Stimulated activated CD4-positive, alpha-beta T cell treated with anti-CD3 and anti-CD28 coated beads, Interleukin-15, amount 100 ng/mL, for 1 hour (primary cell): Measurements from ENCODE around the gene ARPC1A.
"Not testable (repeated sequence)": the region's sequence is repeated elsewhere in the genome, so short reads cannot be mapped to it uniquely, and the experiment has no call there.

Experiments used
- DNase-seq, 2 donors: peaks; one replicate each; pipeline ENCODE4 v3.0.0-alpha.2; 2020; ENCODE audit warnings: low read depth in 1 of 2, low spot score in 1 of 2

ARPC1A gene

DNA sequence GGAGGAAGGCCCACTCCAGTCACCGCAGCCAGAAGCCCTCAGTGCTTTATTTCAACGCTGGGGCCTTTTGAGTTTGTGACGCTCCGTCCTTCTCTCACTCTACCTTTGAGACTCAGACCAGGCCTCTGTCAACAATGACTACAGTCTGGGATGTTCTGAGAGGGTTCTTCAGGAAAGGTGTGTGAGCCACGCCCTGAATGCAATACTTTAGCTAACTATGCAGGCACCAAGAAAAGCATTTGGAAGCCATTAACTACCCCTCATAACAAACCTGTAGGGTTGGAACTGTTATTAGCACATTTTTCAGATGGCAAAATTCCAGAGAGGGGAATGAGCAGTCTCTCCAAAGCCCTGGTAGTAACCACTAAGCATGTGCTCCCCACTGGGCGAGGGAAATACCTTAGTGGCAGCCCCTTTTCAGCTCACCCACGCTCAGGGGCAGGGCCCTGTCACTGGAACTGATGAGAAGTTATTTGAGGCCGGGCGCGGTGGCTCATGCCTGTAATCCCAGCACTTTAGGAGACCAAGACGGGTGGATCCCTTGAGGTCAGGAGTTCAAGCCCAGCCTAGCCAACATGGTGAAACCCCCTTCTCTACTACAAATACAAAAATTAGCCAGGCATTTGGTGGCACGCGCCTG is 43.2 kb downstream of the ARPC1A start:
- no peak for DNase-seq

DNA sequence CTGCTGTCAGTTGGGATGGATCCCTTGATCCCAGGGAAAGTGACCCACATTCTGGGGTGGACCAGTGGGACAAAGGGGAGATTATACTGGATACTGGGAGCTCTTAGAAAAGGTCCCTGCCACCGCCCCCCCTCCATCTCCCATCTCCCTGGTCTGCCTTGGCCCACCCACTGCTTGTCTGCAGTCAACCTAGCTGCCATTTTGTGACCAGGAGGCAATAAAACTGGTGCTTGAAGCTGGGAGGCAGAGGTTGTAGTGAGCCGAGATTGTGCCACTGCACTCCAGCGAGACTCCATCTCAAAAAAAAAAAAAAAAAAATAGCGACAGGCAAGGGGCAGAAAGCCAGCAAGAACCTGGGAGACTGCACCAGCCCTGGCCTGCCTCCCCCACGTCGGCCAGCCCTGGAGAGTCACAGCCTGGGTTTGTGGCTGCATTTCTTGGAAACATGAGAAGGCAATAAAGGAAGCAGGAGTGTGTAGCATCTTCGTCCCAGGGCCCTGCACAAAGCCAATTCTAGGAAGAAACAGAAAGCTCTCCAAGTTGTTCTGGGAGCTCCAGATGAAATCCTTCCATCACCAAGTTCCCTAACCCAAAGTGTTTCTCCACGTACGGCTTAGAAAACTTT is 44.2 kb downstream of the ARPC1A start:
- no peak for DNase-seq

DNA sequence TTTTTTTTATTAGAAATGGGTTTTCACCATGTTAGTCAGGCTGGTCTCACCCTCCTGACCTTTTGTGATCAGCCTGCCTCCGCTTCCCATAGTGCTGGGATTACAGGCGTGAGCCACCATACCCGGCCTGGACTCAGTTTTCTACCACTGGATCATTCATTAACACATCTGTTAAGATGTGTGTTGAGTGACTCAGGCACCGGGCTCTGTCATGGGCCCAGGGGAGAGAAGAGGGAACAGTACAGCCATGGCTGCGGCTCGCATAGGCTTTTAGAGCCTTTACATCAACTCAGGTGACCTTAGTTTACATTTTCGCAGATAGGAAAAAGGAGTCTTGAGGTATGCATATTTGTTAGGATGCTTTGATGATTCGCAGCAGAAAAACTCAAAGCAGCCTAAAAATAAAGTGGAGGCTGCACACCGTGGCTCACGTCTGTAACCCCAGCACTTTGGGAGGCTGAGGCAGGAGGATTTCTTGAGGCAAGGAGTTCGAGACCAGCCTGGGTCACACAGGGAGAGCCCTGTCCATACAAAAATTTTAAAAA is 45.8 kb downstream of the ARPC1A start:
- no peak for DNase-seq

DNA sequence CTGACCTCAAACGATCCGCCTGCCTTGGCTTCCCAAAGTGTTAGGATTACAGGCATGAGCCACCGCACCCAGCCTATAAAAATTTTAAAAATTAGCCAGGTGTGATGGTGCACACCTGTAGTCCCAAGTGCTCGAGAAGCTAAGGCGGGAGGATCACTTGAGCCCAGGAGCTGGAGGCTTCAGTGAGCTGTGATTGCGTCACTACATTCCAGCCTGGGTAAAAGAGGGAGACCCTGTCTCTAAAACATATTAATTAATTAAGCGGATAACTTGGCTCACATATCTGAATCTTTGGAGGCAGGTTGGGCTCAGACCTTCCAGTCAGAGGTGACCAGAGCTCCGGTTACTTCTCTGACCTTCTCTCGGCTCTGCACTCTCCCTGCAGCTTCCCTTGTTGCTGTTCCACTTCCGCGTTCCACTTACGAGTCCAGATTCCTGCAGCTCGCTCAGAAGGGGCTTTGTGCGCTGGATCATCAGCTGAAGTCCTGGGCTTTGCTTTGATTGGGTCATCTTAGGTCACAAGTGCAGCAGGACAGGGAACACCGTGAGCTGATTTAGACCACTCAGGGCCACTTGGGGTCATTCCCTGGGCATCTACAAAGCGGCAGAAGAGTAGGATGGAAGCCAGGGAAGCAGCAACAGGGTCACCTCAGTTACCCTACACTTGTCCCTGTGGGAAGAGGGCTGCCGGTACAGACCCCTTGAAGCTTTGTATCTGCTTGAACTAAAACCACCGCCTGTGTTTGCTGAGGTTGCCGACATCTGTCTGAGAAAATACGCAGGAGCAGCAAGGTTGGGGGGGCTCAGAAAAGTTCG is 46.8 kb downstream of the ARPC1A start:
- no peak for DNase-seq

DNA sequence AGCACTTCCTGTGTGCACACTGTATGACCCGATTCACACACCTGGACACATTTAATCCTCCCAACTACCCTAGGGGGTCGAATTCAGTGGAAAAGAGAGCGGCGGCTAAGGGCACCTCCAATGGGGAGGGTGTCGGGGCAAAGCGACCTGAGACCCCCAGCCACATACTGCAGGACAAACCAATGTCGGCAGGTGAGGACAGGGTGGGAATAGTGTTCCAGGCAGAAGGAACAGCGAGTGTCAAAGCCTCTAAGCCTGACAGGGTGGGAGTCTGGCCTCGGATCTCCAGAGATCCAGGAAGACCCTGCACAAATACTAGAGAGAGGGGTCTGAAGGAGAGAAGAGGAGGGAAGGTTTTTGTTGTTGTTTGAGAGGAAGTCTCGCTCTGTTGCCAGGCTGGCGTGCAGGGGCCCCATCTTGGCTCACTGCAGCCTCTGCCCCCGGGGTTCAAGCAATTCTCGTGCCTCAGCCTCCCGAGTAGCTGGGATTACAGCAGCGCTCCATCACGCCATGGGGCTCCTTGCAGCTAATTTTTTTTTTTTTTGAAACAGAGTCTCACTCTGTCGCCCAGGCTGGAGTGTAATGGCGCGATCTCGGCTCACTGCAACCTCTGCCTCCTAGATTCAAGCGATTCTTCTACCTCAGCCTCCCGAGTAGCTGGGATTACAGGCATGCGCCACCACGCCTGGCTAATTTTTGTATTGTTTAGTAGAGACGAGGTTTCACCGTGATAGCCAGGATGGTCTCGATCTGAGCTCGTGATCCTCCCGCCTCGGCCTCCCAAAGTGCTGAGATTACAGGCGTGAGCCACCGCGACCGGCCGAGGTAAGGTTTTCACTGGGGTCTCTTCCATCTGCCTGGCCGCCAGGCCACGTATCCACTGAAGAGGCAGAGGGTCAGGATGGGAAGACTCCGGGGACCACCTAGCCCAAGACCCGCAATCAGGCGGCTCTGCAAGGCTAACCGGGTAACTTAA is 47.7 kb downstream of the ARPC1A start:
- no peak for DNase-seq

DNA sequence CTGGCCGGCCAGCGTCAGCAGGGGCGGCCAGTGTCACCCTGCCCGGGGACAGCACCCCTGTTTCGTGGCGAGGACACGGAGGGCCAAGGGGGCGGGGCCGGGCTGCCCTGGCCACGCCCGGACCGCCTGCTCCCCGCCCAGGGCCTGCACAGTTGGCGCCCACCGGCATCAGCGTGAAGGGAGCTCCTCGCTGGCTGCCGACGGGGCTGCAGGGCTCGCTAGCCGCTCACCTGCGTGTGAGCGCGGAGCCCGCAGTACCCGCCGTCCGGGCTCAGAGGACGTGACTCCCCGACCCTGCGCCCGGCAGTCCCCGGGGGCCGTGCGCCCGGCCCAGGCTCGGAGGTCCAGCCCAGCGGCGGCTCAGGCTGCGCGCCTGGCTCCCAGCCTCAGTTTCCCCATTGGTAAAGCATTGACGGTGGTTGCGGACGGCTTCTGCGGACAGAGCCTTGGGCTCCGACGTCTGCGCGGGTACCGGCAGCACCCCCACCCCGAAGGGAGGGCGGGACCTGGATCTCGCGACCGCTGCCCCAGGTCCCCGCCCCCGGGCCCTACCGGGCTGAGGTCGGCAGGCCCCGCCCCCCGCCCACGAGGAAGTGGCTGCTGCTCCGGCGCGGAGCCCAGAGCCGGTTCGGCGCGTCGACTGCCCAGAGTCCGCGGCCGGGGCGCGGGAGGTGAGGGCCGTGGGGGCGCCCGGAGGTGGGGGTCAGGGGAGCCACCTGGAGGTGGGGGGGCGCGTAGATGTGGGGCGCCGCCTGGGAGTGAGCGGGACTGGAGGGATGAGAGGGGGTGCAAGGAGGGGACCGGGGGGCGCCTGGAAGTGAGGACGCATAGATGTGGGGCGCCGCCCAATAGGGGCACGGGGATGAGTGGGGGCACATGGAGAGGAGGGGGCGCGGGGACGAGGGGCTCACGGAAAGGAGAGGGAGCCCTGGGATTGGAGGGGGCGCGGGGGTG is 48.7 kb downstream of the ARPC1A start, which contains the start of gene ARPC1B:
TSS of gene ARPC1B (plus strand) at position 620 of the 954 bp plus-strand sequence. CDS start 10,985 bp downstream, outside the sequence.
- DNase-seq = peak; percentile 70 to 83

DNA sequence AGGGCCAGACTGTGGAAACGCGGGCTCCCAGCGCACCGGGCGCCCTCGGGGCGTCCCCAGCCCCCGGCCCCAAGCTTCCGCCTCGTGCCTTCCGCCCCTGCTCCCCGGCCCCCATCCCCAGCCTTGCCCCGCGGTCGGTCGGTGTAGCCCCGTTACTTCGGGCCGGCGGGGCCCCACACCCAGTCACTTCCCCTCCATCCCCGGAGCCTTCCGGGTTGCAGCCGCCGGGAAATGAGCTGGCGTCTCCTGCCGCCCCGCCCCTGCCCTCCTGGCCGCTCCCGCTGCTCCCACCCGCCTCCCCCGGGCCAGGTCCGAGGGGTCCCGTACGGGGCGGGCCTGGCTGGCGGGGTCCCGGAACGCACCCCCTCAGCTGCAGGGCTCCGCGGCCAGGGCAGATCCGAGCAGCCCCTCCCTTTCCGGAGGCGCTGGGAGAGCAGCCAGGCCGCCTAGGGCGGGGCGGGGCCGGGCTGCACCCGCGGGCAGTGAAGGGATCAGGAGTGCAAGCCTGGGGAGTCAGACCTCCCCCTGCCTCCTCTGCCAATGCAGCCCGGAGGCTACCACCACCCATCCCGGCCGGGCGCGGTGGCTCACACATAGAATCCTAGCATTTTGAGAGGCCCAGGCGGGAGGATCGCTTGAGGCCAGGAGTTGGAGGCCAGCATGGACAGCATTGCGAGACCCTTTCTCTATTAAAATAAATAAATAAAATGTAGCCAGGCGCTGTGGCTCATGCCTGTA is 49.5 kb downstream of the ARPC1A start:
- DNase-seq = peak; percentile 47 to 49

DNA sequence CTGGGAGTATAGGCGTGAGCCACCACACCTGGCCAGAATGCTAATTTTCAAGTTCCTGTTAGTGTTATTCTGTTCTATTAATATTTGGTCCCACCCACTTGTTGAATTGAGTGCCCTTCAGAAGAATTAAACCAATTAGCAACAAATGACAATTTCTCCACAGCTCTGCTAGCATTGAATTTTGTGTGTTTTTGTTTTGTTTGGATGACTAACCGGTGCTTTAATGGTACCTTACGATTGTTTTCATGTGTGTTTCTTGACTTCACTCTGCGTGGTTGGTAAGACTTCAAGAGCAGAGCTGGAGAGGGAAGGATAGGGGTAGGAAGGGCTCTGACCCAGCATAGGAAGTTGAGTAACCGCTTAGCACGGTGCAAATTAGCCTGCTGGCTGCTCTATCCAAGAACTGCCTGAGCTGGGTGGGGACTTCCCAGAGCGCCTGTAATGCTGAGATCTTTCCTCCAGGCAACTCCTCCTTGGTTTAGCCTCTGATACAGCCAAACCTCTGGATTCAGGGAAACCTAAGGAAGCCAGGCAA is 53.4 kb downstream of the ARPC1A start:
- DNase-seq = peak in 1 of 2 donors; percentile 20

DNA sequence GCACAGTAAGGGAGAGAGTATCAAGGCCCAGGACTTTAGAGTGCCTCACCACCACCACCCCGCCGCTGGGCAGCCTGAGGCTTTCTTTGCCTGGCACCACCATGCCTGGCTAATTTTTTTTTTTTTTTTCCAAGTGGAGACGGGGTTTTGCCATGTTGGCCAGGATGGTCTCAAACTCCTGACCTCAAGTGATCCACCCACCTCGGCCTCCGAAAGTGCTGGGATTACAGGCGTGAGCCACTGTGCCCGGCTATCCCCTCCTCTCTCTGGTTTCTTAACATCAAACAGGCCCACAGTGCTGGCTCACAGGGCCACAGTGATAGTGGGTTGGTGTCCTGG is 54.0 kb downstream of the ARPC1A start:
- not testable (repeated sequence) for DNase-seq

DNA sequence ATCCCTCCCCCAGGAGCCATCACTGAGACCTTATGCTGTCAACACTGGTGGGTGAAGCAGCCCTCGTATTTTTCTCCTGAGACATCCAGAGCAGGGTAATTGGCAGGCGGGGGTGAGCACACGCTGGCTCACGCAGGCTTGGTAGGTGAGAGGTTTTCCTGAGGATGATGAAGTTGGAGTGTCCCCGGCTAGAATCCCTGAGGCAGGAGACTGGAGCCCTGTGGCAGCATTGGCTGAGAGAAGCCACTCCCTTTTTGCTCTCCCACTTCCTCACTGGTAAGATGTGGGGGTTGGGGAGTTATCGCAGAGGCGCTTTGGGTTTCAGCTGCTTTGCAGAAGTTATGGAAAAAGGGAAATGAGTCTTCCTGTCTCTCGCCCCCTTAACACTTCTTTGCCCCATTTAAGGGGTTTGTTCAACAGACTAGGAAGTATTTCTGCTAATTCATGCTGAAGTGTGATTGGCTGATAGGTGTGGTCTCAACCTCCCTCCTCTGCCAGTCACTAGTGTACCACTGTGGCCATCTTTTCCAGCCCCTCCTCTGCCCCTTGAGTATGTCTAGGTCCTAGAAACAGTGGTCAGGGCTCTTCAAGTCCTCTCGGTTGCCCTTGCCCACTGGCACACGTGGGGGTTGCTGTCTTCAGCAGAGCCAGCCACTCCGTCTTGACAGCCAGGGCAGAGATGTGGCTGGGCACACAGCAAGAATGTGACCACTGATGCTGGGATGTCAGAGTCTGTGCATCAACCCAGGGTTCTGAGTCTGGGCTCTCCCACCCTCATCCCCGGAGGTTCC is 54.5 kb downstream of the ARPC1A start:
- no peak for DNase-seq

DNA sequence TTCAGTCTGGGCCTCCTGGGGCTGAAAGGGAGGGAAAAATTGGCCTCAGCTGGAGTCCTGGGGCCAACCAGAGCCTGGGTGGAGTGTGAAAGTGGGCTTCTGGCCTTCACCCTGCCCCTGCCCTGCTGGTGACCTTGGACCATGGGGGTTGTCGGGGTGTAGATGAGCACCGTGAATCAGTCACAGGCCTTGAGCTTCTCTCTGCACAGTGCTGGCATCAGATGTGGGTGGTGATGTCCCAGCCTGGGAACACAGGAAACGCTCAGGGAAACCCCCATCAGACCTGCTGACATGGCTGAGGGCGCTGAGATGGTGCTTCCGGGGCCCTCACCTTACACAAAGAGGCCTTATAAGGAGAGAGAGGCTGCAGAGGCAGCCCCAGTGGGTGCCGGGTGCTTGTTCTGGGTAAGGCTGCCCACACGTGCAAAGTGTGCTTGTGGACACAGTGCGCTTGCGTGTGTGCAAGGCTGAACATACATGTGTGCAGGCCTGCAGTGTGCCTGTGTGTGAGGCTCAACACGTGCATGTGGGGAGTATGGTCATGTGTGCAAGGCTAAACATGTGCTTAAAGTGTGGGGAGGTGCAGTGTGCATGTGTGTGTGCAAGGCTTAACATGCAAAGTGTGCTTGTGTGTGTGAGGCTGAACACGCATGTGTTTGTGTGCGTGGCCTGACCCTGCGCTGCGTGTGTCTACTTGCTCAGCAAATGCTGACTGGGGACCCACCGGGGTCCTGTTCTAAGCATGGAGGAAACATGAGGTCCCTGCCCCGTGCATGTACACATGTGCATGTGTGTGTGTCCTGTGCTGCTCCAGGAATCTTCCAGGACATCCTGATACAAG is 55.3 kb downstream of the ARPC1A start:
- peak; percentile 73 to 80 for DNase-seq

DNA sequence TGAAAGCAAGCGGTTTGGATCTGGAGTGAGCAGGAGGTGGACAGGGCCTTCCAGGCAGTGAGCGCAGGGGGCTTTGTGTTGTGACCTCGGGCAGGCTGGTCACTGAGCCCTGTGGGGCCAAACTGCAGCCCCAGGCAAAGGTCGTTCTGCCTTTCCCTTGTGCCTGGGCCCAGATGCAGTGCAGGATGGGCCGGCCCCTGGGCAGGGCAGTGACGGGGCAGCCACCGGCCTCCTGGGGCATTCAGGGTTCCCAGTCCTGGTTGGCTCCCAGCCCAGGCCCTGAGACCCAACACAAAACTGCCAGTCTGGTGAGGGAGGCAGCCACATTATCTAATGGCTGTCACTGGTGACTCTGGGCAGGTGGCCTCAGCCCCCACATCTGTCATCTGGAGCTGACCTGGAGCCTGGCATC is 56.0 kb downstream of the ARPC1A start:
- no peak for DNase-seq

DNA sequence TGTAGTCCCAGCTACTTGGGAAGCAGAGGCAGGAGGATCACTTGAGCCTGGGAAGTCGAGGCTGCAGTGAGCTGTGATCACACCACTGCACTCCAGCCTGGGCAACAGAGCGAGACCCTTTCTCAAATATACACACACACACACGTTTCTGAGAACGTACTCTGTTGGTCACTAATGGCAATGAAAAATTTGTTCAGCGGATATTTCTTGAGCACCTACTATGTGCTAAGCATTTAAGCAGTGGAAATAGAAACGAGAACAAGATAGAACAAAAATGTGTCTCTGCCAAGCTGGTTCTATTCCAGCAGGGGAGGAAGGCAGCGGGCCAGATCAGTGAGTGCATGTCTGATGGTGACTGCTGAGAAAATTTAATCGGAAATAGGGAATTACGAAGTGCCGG is 57.5 kb downstream of the ARPC1A start:
- no peak for DNase-seq

DNA sequence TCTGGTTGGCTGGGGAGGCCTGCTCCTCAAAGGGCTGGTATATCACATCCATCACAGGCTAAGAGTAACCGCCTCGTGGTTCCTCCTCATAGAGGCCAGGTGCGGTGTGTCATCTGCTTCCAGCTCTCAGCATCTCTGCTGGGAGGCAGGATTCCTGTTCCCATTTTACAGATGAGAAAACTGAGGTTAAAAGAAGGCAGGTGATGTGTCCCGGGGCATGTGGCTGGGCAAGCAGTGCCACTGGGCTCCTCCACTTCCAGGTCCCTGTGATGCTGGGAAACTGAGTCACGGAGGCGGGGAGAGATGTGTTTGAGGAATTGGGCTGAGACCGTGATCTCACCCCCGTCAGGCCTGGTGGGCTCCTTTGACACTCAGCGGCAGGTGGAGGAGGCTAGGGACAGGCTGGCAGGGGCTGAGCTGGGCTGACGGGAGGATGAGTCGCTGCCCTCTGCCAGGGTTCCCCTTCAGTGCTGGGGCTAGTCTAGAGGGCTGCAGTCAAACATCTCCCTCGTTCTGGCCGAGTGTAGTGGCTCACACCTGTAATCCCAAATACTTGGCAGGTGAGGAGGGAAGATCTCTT is 58.2 kb downstream of the ARPC1A start:
- no peak for DNase-seq

DNA sequence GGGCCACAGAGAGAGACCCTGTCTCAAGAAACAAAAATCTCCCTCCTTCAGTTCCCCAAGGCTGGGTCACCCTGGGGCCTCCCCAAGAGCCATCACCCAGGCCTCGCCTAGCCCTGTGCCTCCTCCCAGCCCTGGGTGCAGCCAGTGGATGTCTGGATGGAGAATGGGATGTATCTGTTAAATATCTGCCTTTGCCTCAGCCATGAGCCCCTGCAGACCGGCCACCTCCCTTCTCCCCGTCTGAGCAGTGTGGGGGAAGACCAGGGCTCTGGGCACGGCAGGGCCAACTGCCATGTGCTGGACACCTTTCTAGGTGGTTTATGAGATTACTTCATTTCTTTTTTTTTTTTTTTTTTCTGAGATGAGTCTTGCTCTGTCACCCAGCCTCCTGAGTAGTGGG is 58.8 kb downstream of the ARPC1A start:
- no peak for DNase-seq

DNA sequence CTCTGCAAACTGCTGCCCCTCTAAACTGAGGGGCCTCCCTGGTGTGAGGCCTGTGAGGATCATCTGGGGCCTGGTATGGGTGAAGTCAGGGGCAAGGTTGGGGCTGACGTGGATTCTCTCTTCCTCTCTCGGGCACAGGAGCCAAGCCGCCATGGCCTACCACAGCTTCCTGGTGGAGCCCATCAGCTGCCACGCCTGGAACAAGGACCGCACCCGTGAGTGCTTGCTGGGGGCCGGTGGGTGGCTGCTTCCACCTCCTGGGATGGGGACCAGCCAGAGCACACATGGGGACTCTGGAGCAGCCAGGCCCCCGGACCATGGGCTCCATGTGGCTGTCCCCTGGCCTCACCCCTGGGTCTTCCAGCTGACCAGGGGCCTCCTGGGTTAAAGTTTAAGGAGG is 59.9 kb downstream of the ARPC1A start:
- DNase-seq = no peak
